DOHH2 (cell line): ENCODE data around the gene IKZF3.

Source experiments
- H3F3A ChIP-seq: fragments of 200-600 bp; sonication (generic), shearing (Covaris generic); 2 replicates; pipeline ENCODE4 v1.6.0; 2016; ENCODE audit warnings: antibody characterized with exemption, mild to moderate bottlenecking; ENCODE audit not compliant: control insufficient read depth, insufficient read depth
- H3K27ac ChIP-seq: fragments of 200-600 bp; sonication (generic); 2 replicates; pipeline ENCODE4 v1.5.1; 2014; ENCODE audit warnings: low read depth, mild to moderate bottlenecking, low read length, moderate library complexity
- H3K27me3 ChIP-seq: fragments of 200-600 bp; sonication (generic); 2 replicates; pipeline ENCODE4 v1.6.1; 2014; ENCODE audit warnings: mild to moderate bottlenecking, low read length, mixed read lengths; ENCODE audit not compliant: control insufficient read depth
- H3K36me3 ChIP-seq: fragments of 200-600 bp; sonication (generic); 2 replicates; pipeline ENCODE4 v1.6.1; 2014; ENCODE audit warnings: mild to moderate bottlenecking, low read length, moderate library complexity, mixed read lengths; ENCODE audit not compliant: control insufficient read depth
- H3K4me1 ChIP-seq: fragments of 200-600 bp; sonication (generic); 2 replicates; pipeline ENCODE4 v1.6.1; 2014; ENCODE audit warnings: mild to moderate bottlenecking, low read length, mixed read lengths; ENCODE audit not compliant: control insufficient read depth
- H3K4me2 ChIP-seq: fragments of 200-600 bp; sonication (generic); 2 replicates; pipeline ENCODE4 v1.6.0; 2014; ENCODE audit warnings: mild to moderate bottlenecking, low read length, moderate library complexity
- H3K4me3 ChIP-seq: fragments of 200-600 bp; sonication (generic); 2 replicates; pipeline ENCODE4 v1.5.1; 2014; ENCODE audit warnings: mild to moderate bottlenecking, low read length, mixed read lengths
- H3K79me2 ChIP-seq: fragments of 200-600 bp; sonication (generic); 2 replicates; pipeline ENCODE4 v1.6.1; 2014; ENCODE audit warnings: mild to moderate bottlenecking, low read length, mixed read lengths; ENCODE audit not compliant: control insufficient read depth
- H3K9me2 ChIP-seq: fragments of 200-600 bp; sonication (generic); replicated peaks from 2 replicates; pipeline ENCODE4 v1.6.1; 2014; ENCODE audit warnings: mild to moderate bottlenecking, low read length, mixed read lengths; ENCODE audit not compliant: control insufficient read depth
- H3K9me3 ChIP-seq: fragments of 200-600 bp; sonication (generic); 2 replicates; pipeline ENCODE4 v1.6.1; 2014; ENCODE audit warnings: antibody characterized with exemption, low read length, mixed read lengths; ENCODE audit not compliant: control insufficient read depth, insufficient read depth
- H4K20me1 ChIP-seq: fragments of 200-600 bp; sonication (generic); 2 replicates; pipeline ENCODE4 v1.6.0; 2014; ENCODE audit warnings: low read depth, mild to moderate bottlenecking, antibody characterized with exemption, low read length, moderate library complexity; ENCODE audit not compliant: control insufficient read depth, insufficient read depth
- EZH2phosphoT487 ChIP-seq: fragments of 200-600 bp; sonication (generic); IDR thresholded peaks from 2 replicates; pipeline ENCODE4 v1.6.1; 2017; ENCODE audit warnings: borderline replicate concordance, mild to moderate bottlenecking, antibody characterized with exemption, low read length, moderate library complexity, mixed read lengths
- TF ChIP-seq, protein P1 (sequence below): fragments of 200-600 bp; sonication (generic); IDR thresholded peaks from one replicate; pipeline ENCODE4 v1.5.1; 2014; ENCODE audit warnings: antibody characterized with exemption, mild to moderate bottlenecking, low read depth, low read length; ENCODE audit not compliant: poor library complexity, severe bottlenecking

Gene IKZF3

DNA sequence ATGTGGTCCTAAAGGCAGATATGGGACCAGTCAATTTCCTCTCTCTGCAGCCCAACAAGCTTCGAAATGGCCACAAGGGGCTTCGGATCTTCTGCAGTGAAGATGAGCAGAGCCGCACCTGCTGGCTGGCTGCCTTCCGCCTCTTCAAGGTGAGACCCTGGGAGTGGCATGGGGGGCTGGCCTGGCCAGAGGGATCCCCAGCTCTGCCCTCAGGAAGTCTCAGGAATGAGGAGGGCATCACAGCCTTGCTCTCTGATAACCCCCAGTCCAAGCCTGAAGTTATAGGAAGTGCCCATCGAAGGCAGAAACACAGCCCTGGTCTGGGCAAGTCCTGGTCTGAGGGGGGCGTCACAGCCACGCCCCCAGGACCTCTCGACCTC is 119.3 kb downstream of the IKZF3 start:
- Histone ChIP-seq H3K4me2 (no peak overlapping the region), H3K27ac (no peak overlapping the region), H3K4me1 (peaks cover 11% of the 10 kb centered on the region), H3F3A (peaks cover 5% of the 10 kb centered on the region; the same call in 1 of the 2 replicates), H3K79me2 (no peaks in the 10 kb centered on the region), H3K4me3 (no peak overlapping the region), H4K20me1 (no peaks in the 10 kb centered on the region), H3K27me3 (no peaks in the 10 kb centered on the region), H3K36me3 (no peaks in the 10 kb centered on the region), H3K9me2 (no peaks in the 10 kb centered on the region), H3K9me3 (no peaks in the 10 kb centered on the region)
- no peak for TF ChIP-seq EZH2phosphoT487
- TF ChIP-seq, protein P1, sequence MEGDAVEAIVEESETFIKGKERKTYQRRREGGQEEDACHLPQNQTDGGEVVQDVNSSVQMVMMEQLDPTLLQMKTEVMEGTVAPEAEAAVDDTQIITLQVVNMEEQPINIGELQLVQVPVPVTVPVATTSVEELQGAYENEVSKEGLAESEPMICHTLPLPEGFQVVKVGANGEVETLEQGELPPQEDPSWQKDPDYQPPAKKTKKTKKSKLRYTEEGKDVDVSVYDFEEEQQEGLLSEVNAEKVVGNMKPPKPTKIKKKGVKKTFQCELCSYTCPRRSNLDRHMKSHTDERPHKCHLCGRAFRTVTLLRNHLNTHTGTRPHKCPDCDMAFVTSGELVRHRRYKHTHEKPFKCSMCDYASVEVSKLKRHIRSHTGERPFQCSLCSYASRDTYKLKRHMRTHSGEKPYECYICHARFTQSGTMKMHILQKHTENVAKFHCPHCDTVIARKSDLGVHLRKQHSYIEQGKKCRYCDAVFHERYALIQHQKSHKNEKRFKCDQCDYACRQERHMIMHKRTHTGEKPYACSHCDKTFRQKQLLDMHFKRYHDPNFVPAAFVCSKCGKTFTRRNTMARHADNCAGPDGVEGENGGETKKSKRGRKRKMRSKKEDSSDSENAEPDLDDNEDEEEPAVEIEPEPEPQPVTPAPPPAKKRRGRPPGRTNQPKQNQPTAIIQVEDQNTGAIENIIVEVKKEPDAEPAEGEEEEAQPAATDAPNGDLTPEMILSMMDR: no peak

DNA sequence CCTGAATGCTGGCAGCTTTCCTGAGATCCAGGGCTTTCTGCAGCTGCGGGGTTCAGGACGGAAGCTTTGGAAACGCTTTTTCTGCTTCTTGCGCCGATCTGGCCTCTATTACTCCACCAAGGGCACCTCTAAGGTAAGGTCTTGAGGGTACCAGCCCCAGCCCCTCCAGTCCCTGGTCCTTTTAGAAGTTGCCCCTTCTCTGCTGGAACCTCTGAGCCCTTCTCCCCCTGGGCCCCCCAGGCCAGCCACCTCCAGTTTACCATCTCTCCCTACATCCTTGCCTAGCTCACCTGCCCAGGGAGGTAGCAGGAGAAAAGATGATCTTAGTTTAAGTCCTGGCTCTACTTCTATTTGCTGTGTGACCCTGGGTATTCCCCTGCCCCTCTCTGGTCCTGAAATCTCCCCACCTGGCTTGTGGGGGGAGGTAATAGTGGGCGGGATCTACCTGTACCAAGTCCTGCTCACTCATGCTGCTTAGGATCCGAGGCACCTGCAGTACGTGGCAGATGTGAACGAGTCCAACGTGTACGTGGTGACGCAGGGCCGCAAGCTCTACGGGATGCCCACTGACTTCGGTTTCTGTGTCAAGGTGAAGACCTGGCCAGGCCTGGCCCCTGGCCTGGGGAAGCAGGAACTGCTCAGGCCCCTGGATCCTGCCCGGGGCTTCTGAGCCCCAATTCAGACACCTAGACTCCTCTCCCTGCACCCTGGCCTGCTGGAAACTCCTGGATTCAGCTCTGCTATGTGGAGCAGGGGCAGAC is 119.9 kb downstream of the IKZF3 start:
- H3K27ac ChIP-seq: no peak overlapping the region
- no peak overlapping the region for H3K4me3 ChIP-seq
- H3K79me2 ChIP-seq: no peaks in the 10 kb centered on the region
- peaks cover 4% of the 10 kb centered on the region; the same call in 1 of the 2 replicates for H3F3A ChIP-seq
- H3K4me2 ChIP-seq: no peak overlapping the region
- peaks cover 17% of the 10 kb centered on the region for H3K4me1 ChIP-seq
- H3K9me3 ChIP-seq: no peaks in the 10 kb centered on the region
- TF ChIP-seq, protein P1: no peak
- no peak for TF ChIP-seq EZH2phosphoT487
- no peaks in the 10 kb centered on the region for H3K9me2 ChIP-seq
- no peaks in the 10 kb centered on the region for H3K27me3 ChIP-seq
- no peaks in the 10 kb centered on the region for H3K36me3 ChIP-seq
- H4K20me1 ChIP-seq: no peaks in the 10 kb centered on the region

GRCh38 chr17:39742856-39743436 is 121.2 kb downstream of the IKZF3 start:
- peaks cover 2% of the 10 kb centered on the region for H3K27me3 ChIP-seq
- H3K9me3 ChIP-seq: no peaks in the 10 kb centered on the region
- peaks cover 30% of the 10 kb centered on the region for H3K4me1 ChIP-seq
- H4K20me1 ChIP-seq: no peaks in the 10 kb centered on the region
- H3F3A ChIP-seq: no peaks in the 10 kb centered on the region
- TF ChIP-seq, protein P1: no peak
- no peak for TF ChIP-seq EZH2phosphoT487
- no peak overlapping the region for H3K4me3 ChIP-seq
- no peaks in the 10 kb centered on the region for H3K9me2 ChIP-seq
- no peak overlapping the region for H3K4me2 ChIP-seq
- no peaks in the 10 kb centered on the region for H3K79me2 ChIP-seq
- H3K36me3 ChIP-seq: no peaks in the 10 kb centered on the region
- no peak overlapping the region for H3K27ac ChIP-seq
